SU-DHL-6 (cell line): ENCODE data around the gene TMEM131.

ENCODE experiments used
- CTCF ChIP-seq: fragments of 200-600 bp; sonication (generic); IDR thresholded peaks from one replicate; pipeline ENCODE4 v1.5.1; 2017; ENCODE audit warnings: antibody characterized with exemption, mild to moderate bottlenecking, low read length, moderate library complexity; ENCODE audit not compliant: insufficient read depth, poor library complexity, severe bottlenecking
- EZH2phosphoT487 ChIP-seq: fragments of 200-600 bp; sonication (generic), shearing (Covaris generic); conservative IDR thresholded peaks from 2 replicates; pipeline ENCODE4 v1.6.1; 2018; ENCODE audit warnings: mild to moderate bottlenecking, antibody characterized with exemption, low read length, moderate library complexity, mixed read lengths

GRCh38 chr2:97907369-97908100 is 88.2 kb downstream of the TMEM131 start:
- TF ChIP-seq CTCF (no peak), EZH2phosphoT487 (no peak)
